ENCODE results near the gene LY86.

LY86 gene

GRCh38 chr6:6583836-6584235 lies 4.7 kb upstream of the LY86 start:
- DNase-seq (ENCODE audit: low read depth) = no peak
- TF ChIP-seq CTCF (conservative IDR thresholded peaks at IDR 0.05; ENCODE audit: low read depth, low read length) = no peak
- no peak overlapping the region for H3K4me3 ChIP-seq (ENCODE audit: low read depth, low read length)

- H3K4me3 ChIP-seq (ENCODE audit: low read depth, low read length) = no peak overlapping the region
- no peak for DNase-seq (ENCODE audit: low read depth)
- no peak for TF ChIP-seq CTCF (conservative IDR thresholded peaks at IDR 0.05; ENCODE audit: low read depth, low read length)
Observed at GRCh38 chr6:6584310-6585002, 4.1 kb upstream of the LY86 start.

DNA sequence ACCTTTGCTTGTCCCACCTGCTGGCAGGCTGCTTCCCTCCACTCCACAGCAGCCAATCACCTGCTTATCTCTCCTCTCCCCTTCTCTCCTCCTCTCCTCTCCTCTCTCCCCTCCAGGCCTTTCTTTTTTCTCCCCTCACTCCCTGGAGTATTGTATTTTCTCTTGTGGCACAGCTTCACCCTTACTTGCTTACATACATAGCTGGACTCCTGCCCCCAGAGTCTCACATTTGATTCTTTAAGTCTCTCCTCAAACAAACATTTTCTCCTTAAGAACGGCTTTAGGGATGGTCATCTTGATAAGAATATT lies 3.6 kb upstream of the LY86 start:
- no peak for DNase-seq (ENCODE audit: low read depth)
- TF ChIP-seq CTCF (conservative IDR thresholded peaks at IDR 0.05; ENCODE audit: low read depth, low read length) = no peak
- no peak overlapping the region for H3K4me3 ChIP-seq (ENCODE audit: low read depth, low read length)

- no peak for TF ChIP-seq CTCF (conservative IDR thresholded peaks at IDR 0.05; ENCODE audit: low read depth, low read length)
- no peak for DNase-seq (ENCODE audit: low read depth)
- no peak overlapping the region for H3K4me3 ChIP-seq (ENCODE audit: low read depth, low read length)
Observed at GRCh38 chr6:6586167-6586566, 2.4 kb upstream of the LY86 start.

DNA sequence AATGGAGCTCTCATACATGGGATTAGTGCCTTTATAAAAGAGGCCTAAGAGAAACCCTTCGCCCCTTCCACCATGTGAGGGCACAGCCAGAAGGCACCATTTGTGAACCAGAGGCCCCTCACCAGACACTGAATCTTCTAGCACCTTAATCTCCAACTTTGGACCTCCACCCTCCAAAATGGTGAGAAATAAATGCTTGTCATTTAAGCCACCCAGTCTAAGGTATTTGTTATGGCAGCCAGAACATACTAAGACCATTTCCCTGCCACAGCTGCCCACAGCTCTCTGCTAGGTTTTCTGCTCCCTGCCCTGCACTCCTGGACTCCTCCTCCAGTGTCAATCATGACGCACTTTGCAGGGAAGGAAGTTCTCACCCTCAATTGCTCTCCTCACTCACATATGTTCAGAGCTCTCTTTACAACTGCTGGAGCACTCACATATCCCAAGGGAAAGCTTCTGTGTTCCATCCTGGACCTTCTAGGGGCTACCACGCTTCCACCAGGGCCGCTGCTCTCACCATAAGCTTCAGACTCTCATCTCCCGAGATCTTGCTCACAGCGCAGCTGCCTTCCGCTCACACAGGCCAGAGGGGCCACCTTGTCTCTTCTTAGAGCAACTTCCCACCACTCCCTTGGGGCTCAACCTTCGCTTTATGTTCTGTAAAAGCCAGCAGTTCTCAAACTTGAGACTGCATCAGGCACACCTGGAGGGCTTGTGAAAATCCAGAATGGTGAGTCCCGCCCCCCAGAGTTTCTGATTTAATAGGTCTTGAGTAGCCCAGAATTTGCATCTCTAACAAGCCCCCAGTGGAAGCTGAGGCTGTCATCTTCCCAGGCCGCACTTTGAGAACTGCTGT lies 1.6 kb upstream of the LY86 start:
- DNase-seq (ENCODE audit: low read depth) = no peak
- TF ChIP-seq CTCF (conservative IDR thresholded peaks at IDR 0.05; ENCODE audit: low read depth, low read length) = no peak
- H3K4me3 ChIP-seq (ENCODE audit: low read depth, low read length) = no peak overlapping the region

- H3K4me3 ChIP-seq (ENCODE audit: low read depth, low read length) = no peak overlapping the region
- no peak for DNase-seq (ENCODE audit: low read depth)
- TF ChIP-seq CTCF (conservative IDR thresholded peaks at IDR 0.05; ENCODE audit: low read depth, low read length) = no peak
Observed at GRCh38 chr6:6587696-6588063, 840 bp upstream of the LY86 start.

Measured in choroid plexus epithelial cell (primary cell).